Activated gamma-delta T cell (primary cell): ENCODE measurements around the gene JMY.

Experiments used
- DNase-seq: peaks from one replicate; lab custom pipeline; 2025; lab: John Stamatoyannopoulos, UW

JMY gene

DNA sequence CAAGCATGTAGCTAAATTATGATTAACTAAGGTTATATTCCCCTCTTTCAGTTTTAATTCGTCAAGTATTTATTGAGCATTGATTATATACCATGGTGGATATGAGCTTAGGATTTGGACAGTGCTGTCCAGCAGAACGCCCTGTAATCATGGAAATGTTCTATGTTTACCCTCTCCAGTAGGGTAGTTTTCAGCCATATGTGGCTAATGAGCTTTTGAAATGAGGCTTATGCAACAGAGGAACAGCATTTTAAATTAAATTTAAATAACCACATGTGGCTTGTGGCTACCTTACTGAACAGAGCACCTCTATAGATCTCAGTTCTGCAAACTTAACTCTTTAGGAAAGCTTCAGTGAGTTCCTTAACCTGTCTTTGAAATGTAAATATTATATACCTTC, 59.1 kb downstream of the JMY start:
- no peak for DNase-seq

DNA sequence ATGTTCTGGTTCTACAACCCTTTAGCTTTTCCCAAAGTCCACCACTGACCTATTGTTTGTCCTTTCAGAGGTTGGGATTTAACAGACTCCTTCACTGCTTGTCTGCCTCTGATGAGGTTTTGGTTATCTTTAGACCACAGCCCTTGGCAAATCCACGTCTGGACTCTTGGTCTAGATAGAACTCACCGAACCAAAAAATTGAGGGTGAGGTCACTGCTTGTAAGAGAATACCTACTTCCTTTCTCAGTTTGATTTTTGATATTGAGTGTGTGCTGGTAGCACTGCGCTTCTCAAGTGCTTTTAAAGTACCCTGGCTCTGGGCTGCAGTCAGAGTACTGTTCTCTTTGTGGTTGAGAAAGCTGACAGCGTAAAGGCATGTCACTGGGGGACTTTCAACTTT, 61.7 kb downstream of the JMY start:
- DNase-seq = no peak

DNA sequence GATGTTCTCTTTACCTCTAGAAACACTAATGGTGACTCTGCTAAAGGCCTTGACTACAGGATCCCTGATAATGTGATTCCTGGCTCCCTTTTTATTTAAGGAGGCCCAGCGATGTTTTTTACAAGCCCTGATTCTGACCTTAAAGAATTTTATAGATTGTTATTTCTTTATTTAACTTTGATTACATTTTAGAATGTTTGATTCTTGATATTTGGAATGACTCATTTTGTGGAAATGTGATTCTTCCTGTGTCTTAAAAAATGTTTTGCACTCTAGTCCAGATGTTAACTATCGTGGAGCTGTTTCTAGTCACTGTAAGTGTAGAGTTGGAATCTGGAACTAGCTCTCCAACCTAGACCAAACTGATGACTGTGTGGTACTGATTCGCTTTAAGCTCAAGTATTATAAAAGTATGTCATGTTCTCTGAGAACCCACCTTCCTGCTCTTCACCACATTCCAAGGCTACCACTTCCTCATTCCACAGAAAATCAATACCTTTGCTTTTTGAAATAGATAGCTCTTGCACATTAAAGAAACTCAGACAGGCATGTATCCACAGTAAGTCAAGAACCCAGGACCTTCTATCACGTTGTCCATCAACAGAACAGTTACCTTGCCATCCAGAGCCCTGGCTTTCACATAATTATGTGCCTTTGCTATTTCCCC, 65.2 kb downstream of the JMY start:
- DNase-seq = no peak

DNA sequence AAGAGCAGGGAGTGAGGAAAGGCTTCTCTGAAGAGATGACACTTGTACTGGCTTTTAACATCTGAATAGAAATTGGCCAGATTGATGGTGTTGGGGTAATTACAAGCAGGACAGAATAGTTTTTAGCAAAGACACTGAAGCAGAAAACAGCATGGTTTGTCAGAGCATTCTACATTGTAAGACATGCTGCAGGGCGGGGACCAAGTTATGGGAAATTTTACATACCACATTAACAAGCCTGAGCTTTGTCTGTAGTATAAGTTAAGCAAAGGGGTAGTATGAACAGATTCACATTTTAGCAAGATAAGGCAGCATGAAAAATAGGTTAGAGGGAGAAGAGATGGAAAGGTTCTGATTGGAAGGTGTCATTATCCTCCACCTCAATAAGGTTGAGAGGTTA, 66.5 kb downstream of the JMY start:
- DNase-seq = no peak

DNA sequence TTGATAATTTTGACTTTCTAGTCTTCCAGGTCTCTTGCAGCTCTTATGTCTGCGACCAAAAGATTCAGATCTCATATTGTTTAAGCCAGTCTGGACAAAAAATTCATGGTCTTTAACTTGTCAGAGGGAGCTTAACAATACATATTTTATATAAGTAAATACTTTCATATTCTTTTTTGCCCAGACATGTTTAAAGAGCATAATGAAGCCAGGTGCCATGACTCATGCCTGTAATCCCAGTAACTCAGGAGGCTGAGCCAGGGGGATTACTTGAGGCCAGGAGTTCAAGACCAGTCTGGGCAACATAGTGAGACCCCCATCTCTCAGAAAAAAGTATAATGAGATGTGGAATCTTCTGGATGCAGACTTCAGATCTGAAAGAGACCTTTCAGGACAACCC, 69.8 kb downstream of the JMY start:
- no peak for DNase-seq

DNA sequence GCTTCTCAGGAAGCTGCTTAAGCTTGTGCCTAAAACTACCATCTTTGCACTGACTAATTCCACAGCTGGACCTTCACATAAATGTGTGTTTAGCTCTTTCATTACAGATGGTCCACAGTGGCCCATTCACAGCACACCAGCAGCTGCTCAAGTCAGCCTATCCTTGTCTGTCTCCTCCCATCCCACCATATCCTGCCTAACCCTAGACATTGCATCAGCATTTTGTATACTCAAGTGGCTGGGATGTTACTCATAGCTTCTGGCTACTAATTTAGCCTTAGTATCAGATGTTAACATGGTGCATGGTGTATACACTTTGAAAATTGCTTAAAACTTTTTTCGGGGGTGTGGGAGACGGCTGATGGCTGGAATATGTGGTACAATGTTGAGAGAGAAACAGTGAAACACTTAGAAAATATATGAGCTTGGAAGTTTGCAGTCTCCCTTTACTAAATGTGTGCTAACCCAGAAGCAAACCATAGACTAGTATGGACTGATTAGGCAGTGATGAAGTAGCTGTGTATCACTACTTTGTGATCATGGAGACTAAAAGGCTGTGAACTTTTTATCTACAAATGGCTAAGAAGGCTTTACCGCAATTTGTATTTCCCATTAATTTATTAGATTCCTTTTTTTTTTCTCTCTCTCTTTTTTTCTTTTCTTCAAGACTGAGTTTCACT, 83.1 kb downstream of the JMY start:
- no peak for DNase-seq

DNA sequence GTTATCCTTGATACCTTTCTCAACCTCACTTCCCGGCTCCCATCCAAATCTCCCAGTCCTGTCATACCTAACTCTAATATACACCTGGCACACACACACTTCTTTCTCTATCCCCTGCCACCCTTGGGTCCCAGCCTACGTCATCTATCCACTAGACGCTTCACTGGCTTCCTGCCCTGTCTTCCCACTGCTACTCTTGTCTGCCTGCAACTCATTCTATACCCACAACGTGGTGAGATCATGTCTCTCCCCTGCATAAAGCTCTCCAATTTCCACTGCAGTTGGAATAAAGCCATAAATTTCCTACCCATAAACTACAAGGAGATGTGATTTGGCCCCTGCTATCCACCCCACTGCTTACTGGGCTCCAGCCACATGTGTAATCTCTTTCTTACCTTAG, 93.5 kb downstream of the JMY start:
- no peak for DNase-seq

DNA sequence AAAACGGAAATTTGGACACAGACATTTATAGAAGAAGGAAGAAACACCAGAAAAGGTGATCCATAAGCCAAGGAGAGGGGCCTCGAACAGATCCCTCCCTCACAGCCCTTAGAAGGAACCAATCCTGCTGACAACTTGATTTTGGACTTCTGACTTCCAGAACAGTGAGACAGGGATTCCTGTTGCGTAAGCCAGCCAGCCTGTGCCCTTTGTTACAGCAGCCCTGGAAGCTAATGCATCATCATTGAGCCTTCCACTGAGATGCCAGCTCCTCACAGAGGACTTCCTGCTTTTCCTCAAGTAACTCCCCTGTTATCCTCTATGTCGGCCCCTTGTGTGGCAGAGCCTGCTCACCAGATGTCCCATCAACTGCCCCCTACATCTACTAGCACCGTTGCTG, 94.1 kb downstream of the JMY start:
- DNase-seq = no peak

DNA sequence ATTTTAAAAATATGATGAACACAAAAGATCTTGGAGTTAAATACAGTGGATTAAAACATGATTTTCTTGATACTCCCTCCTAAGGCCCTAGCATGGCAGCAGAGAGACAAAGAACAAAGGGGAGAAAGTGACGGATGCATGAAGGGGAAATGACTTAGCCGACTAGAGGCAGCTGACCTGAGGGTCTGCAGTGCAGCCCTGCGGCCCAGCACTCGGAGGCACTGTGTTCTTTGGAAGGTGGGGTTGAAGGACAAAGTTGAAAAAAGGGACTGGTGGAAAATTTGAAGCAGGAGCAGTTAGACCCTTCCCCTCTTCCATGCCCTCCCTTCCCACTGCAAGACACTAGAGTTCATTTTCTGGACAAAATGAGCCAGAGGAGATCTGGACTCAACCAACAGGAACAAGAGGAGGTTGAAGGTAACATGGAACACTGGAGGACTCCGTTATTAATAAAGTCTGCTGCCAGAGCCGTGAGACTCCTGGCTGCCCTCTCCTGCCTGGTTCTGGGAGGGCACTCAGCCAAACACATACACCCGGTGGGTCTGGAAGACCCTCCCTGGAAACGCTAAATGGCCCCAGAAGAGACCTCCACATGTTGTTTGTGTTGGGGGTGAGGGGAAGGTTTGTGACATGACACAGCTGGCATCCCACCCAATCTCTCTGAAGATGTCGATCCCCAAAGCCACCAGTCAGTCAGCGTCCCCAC, 98.1 kb downstream of the JMY start:
- DNase-seq = no peak

DNA sequence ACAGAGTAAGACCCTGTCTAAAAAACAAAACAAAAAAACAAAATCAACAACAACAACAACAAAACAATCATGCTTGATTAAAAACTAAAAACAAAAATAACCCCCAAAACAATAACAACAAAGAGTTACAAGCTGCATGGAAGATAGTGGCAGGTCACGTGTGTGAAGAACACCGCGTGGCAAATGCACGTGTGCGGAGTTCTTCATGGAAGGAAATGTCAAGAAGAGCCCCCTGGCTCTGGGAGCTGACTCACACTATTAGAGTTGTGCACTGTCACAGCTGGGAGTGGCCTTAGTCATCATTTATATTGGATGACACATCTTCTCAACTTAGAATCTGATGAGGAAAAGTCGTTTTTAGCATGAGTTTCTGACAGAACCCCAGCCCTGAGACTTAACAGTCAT, 110.5 kb downstream of the JMY start:
- no peak for DNase-seq

DNA sequence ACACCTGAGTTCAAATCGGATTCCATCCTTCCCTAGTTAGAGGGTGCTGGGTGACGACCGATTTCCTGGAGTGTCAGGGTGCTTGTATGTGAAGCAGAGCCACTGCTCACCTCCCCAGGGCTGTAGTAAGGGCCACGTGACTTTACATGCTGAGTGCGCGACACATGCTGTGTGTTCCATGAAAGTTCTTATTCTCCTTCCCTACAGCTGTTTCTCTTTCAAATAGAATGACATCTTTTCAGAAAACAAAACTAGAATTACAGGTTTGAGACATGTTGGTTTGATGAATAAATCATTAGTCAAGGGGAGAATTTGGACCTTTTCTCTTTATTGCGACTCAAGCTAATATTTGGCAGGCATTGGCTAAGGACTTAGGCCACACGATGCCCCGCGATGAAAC, 113.1 kb downstream of the JMY start:
- DNase-seq = no peak

DNA sequence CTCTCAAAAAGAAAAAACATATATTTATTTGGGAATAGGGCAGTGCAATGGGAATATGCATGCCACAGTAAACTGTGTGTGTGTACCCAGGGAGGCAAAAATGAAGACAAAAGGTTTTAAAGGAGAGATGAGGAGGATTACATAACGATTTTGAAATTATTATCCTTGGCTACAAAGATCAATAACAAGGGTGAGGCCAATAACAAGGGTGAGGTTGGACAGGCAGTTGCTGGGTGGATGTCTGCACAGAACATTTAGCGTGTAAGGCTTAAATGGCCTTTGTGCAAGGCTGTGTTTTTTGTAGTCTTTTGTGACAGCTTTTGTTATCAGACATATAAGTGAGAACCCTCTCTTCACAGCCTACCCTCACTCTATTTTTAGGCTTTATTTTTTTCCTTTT, 114.0 kb downstream of the JMY start:
- DNase-seq = no peak

DNA sequence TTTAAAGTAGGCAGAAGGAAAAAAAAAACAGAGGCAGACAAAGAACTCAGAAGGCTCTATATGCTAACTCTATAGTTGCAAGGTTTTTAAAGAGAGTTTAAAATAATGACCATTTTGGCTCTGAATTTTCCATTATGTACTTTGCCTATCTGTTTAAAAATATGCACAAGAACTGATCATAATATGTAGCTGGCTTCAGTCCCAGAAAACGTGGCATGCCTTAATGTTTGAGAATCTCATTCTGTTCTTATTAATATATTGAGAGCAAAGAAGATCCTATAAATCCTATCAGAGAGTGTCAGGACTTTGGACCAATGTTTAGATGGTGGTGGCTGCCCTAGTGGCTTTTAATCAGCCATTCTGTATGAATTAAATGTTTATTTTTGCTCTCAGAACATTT, 121.5 kb downstream of the JMY start:
- no peak for DNase-seq
